Activated CD8-positive, alpha-beta memory T cell treated with anti-CD3 and anti-CD28 coated beads, Interleukin-2, amount 10 ng/mL, durations not matched to agents 7 days and 5 days (primary cell): ENCODE results near the gene LDLRAD4. TPM values are rescaled to one million over a fixed set of nuclear protein-coding genes. Genes with fewer than 3 reads are reported as not detected.

Experiments
- ATAC-seq: fragments of 150-1000 bp; cut with Tn5 transposase; one replicate; pipeline ENCODE4 v1.10.0; 2021; ENCODE audit warnings: moderate library complexity
- CTCF ChIA-PET: fragments of 350-600 bp; sonication (Branson Sonifier 250); formaldehyde crosslinking; loops from one replicate; lab custom pipeline; 2021; ENCODE audit warnings: antibody characterized with exemption; lab: Charles Lee
- DNase-seq: peaks from one replicate; pipeline ENCODE4 v3.0.0-alpha.2; 2020
- H3K27ac Mint-ChIP-seq: one replicate; pipeline ENCODE4 v1.8.0; 2021; ENCODE audit warnings: mild to moderate bottlenecking, mixed read lengths
- H3K27me3 Mint-ChIP-seq: one replicate; pipeline ENCODE4 v1.8.0; 2021; ENCODE audit warnings: mixed read lengths
- H3K36me3 Mint-ChIP-seq: one replicate; pipeline ENCODE4 v1.8.0; 2021; ENCODE audit warnings: mild to moderate bottlenecking, mixed read lengths
- H3K4me1 Mint-ChIP-seq: one replicate; pipeline ENCODE4 v1.8.0; 2021; ENCODE audit warnings: mixed read lengths
- H3K4me3 Mint-ChIP-seq: one replicate; pipeline ENCODE4 v1.8.0; 2021; ENCODE audit warnings: mild to moderate bottlenecking, moderate library complexity, mixed read lengths
- H3K9me3 Mint-ChIP-seq: one replicate; pipeline ENCODE4 v1.8.0; 2022; ENCODE audit warnings: low read depth, mixed read lengths
- total RNA-seq, 2 experiments: library from RNA; stranded (reverse); gene quantifications; one replicate each; pipeline ENCODE4 v1.2.3, GENCODE V29; 2021

LDLRAD4 gene
- total RNA-seq, 2 experiments from 2014 or later = 33.9 to 44.5 TPM

- Mint-ChIP-seq H3K27me3 (peaks cover 8% of the 10 kb centered on the region), H3K36me3 (peaks cover 1% of the 10 kb centered on the region), H3K9me3 (no peaks in the 10 kb centered on the region), H3K4me1 (no peaks in the 10 kb centered on the region), H3K27ac (no peak overlapping the region), H3K4me3 (no peak overlapping the region)
- CTCF ChIA-PET = interaction anchor here (1.2 kb wide), 1 partner anchor 10 kb away, joined by 3 read pairs; no protein-coding TSS in a partner anchor
- DNase-seq (no peak), ATAC-seq (no peak)
Measured at GRCh38 chr18:13362607-13363006, 144.0 kb downstream of the LDLRAD4 start.

GRCh38 chr18:13363359-13363758 lies 144.8 kb downstream of the LDLRAD4 start:
- H3K4me1 Mint-ChIP-seq = no peaks in the 10 kb centered on the region
- no peaks in the 10 kb centered on the region for H3K9me3 Mint-ChIP-seq
- H3K4me3 Mint-ChIP-seq = no peak overlapping the region
- CTCF ChIA-PET = interaction anchor here (1.4 kb wide), 1 partner anchor 9 kb away, joined by 3 read pairs; no protein-coding TSS in a partner anchor
- peaks cover 12% of the 10 kb centered on the region for H3K27me3 Mint-ChIP-seq
- no peak for DNase-seq
- H3K36me3 Mint-ChIP-seq = no peaks in the 10 kb centered on the region
- no peak overlapping the region for H3K27ac Mint-ChIP-seq
- no peak for ATAC-seq

- CTCF ChIA-PET = interaction anchor here (1.0 to 1.4 kb wide), 3 partner anchors 8 to 13 kb away, joined by 3 read pairs; no protein-coding TSS in a partner anchor
- Mint-ChIP-seq H3K9me3 (no peaks in the 10 kb centered on the region), H3K4me3 (no peak overlapping the region), H3K36me3 (no peaks in the 10 kb centered on the region), H3K27me3 (peaks cover 12% of the 10 kb centered on the region), H3K4me1 (no peaks in the 10 kb centered on the region), H3K27ac (no peak overlapping the region)
- DNase-seq = no peak
- no peak for ATAC-seq
Measured at GRCh38 chr18:13364721-13365205, 146.2 kb downstream of the LDLRAD4 start.

- H3K27ac Mint-ChIP-seq = no peak overlapping the region
- H3K36me3 Mint-ChIP-seq = no peaks in the 10 kb centered on the region
- no peak overlapping the region for H3K4me3 Mint-ChIP-seq
- H3K27me3 Mint-ChIP-seq = peaks cover 12% of the 10 kb centered on the region
- DNase-seq (no peak), ATAC-seq (no peak)
- no peaks in the 10 kb centered on the region for H3K9me3 Mint-ChIP-seq
- CTCF ChIA-PET = no interaction called here
- no peaks in the 10 kb centered on the region for H3K4me1 Mint-ChIP-seq
Measured at GRCh38 chr18:13366131-13366530, 147.6 kb downstream of the LDLRAD4 start.

GRCh38 chr18:13366541-13366940 lies 148.0 kb downstream of the LDLRAD4 start:
- CTCF ChIA-PET = no interaction called here
- ATAC-seq (no peak), DNase-seq (no peak)
- Mint-ChIP-seq H3K36me3 (no peaks in the 10 kb centered on the region), H3K27me3 (peaks cover 12% of the 10 kb centered on the region), H3K27ac (no peak overlapping the region), H3K9me3 (no peaks in the 10 kb centered on the region), H3K4me3 (no peak overlapping the region), H3K4me1 (no peaks in the 10 kb centered on the region)

GRCh38 chr18:13366962-13367892 lies 148.7 kb downstream of the LDLRAD4 start:
- ATAC-seq = no peak
- Mint-ChIP-seq H3K4me1 (peaks cover 3% of the 10 kb centered on the region), H3K36me3 (no peaks in the 10 kb centered on the region), H3K9me3 (no peaks in the 10 kb centered on the region), H3K27me3 (peaks cover 12% of the 10 kb centered on the region), H3K27ac (no peak overlapping the region), H3K4me3 (no peak overlapping the region)
- CTCF ChIA-PET = no interaction called here
- DNase-seq = no peak

GRCh38 chr18:13368080-13368813 lies 149.7 kb downstream of the LDLRAD4 start:
- no peaks in the 10 kb centered on the region for H3K36me3 Mint-ChIP-seq
- H3K27me3 Mint-ChIP-seq = peaks cover 11% of the 10 kb centered on the region
- H3K27ac Mint-ChIP-seq = no peak overlapping the region
- DNase-seq = no peak
- peaks cover 4% of the 10 kb centered on the region for H3K4me1 Mint-ChIP-seq
- ATAC-seq = no peak
- no peak overlapping the region for H3K4me3 Mint-ChIP-seq
- CTCF ChIA-PET = no interaction called here
- no peaks in the 10 kb centered on the region for H3K9me3 Mint-ChIP-seq

GRCh38 chr18:13369353-13369752 lies 150.8 kb downstream of the LDLRAD4 start:
- Mint-ChIP-seq H3K4me1 (peaks cover 4% of the 10 kb centered on the region), H3K4me3 (no peak overlapping the region), H3K27me3 (peaks cover 13% of the 10 kb centered on the region), H3K9me3 (no peaks in the 10 kb centered on the region), H3K36me3 (no peaks in the 10 kb centered on the region), H3K27ac (no peak overlapping the region)
- DNase-seq = no peak
- CTCF ChIA-PET = no interaction called here
- ATAC-seq = no peak

- DNase-seq = no peak
- Mint-ChIP-seq H3K4me3 (no peak overlapping the region), H3K27me3 (peaks cover 13% of the 10 kb centered on the region), H3K9me3 (no peaks in the 10 kb centered on the region), H3K27ac (no peak overlapping the region), H3K36me3 (no peaks in the 10 kb centered on the region), H3K4me1 (peaks cover 8% of the 10 kb centered on the region)
- ATAC-seq = no peak
- CTCF ChIA-PET = no interaction called here
Measured at GRCh38 chr18:13369756-13370510, 151.4 kb downstream of the LDLRAD4 start.

GRCh38 chr18:13370995-13371625 lies 152.6 kb downstream of the LDLRAD4 start:
- DNase-seq (no peak), ATAC-seq (no peak)
- peaks cover 13% of the 10 kb centered on the region for H3K27me3 Mint-ChIP-seq
- CTCF ChIA-PET = no interaction called here
- peaks cover 20% of the 10 kb centered on the region for H3K4me1 Mint-ChIP-seq
- H3K9me3 Mint-ChIP-seq = no peaks in the 10 kb centered on the region
- no peaks in the 10 kb centered on the region for H3K36me3 Mint-ChIP-seq
- H3K27ac Mint-ChIP-seq = no peak overlapping the region
- no peak overlapping the region for H3K4me3 Mint-ChIP-seq

GRCh38 chr18:13371689-13372418 lies 153.3 kb downstream of the LDLRAD4 start:
- Mint-ChIP-seq H3K9me3 (no peaks in the 10 kb centered on the region), H3K4me3 (no peak overlapping the region), H3K4me1 (peaks cover 27% of the 10 kb centered on the region), H3K27me3 (peaks cover 9% of the 10 kb centered on the region), H3K27ac (no peak overlapping the region), H3K36me3 (no peaks in the 10 kb centered on the region)
- no peak for DNase-seq
- CTCF ChIA-PET = no interaction called here
- ATAC-seq = no peak

- Mint-ChIP-seq H3K9me3 (no peaks in the 10 kb centered on the region), H3K27me3 (peaks cover 8% of the 10 kb centered on the region), H3K4me1 (peaks cover 34% of the 10 kb centered on the region), H3K27ac (no peak overlapping the region), H3K4me3 (no peak overlapping the region), H3K36me3 (no peaks in the 10 kb centered on the region)
- CTCF ChIA-PET = interaction anchor here (1.1 to 1.2 kb wide), 3 partner anchors 8 to 11 kb away, joined by 3 to 4 read pairs (median 3); no protein-coding TSS in a partner anchor
- DNase-seq (no peak), ATAC-seq (no peak)
Measured at GRCh38 chr18:13372531-13372951, 154.0 kb downstream of the LDLRAD4 start.
